Measurements from ENCODE around the gene GRIK3.

DNA sequence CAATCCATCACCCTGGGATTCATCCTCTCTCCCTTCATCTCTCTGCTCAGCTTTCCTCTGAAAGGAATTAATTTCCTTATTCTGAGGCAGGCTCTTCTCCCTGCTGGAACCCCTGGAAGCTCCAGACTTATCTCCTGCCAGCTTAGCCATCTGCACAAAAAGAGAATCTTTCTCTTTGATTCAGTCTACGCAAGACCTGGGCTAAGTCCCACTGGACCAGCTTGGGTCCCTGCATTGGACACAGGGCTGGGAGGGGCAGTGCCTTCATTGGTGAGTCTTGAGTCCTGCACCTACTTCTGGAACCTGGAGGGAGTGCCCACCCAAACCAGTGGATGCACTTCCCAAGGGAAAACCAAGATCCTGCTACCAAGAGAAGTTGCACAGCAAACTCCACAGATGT is 279.9 kb downstream of the GRIK3 start:
- no peak for TF ChIP-seq POLR2A (IDR thresholded peaks at IDR 0.05; ENCODE audit: low read length)
- no peak for TF ChIP-seq GATA1 (IDR thresholded peaks at IDR 0.05; ENCODE audit: low read depth, low read length)
